ENCODE data around the gene FSTL4.
A peak's percentile ranks its signal among the peaks of the same experiment; 100 is the strongest.

FSTL4 gene

DNA sequence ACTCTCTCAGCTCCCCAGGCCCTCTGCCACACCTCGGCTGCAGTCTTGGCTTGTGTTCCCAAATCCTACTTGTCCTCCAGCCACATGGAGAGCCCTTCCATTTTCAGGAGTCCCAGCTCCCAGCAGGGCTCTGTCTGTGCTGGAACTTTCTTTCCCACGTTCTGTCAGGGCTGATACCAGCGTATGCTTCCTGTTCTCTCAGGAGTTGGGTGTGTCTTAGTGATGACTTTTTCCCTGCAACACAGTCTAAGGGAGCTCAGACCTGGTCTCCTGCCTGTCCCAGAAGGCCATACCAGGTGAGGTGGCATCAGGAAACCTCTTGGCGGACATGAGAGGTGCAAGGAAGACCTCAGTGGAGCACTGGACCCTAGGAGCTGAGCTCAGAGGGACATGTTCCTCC is 334.0 kb downstream of the FSTL4 start:
- no peak for DNase-seq

DNA sequence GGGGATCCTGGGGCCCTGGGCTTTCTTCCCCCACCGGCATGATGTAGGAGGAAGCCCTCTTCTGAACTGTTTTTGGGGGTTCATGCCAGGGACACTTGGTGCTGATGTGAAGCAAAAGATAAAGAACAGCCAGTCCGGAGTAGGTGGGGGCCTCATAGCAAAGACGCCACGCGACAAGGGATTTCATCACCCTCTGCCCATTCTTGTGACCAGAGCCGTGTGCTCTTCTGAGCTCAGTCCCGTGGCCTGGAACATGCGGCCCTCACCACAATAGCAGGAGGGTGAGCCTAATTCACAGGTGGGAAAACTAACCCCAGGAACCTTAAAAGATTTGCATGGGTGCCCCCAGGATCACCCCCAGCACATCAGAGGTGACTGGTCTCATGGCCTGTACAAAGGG is 334.6 kb downstream of the FSTL4 start:
- DNase-seq: no peak

DNA sequence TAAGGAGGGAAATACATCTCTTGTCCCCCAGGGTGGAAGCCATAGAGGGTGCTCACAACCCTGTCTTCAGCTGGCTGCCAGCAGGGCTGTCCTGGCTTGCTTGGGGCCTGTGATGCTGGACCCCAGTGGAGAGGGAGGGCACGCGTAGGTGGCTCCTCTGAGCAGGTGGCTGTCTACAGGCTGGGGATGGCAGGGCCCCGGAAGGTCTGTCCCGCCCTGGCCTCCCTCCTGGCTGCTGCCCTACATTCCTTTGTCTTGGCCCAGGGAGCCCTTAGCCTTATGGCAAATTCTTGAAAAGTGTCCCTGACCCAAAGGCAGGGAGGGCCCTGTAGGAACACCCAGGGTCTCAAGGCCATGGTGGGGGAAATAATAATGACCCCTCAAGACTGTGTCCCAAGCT is 336.2 kb downstream of the FSTL4 start:
- no peak for DNase-seq

DNA sequence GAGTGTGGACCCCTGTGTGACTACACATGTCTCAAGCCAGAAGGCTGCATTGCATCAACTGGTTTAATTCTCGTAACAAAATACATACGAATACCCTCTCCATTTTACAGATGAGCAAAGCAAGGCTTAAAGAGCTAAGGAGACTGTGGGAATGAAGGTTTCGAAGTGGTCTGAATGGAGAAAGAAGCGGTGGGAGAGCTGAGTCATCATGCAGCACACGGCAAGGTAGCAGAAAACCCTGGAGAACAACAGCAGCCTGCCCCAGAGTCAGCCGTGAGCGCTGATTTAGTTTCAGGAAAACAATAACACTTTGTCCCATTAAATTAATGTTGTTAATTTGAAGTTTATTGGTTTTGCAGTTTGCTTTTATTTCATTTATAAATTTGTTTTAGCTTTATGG is 336.7 kb downstream of the FSTL4 start:
- DNase-seq: no peak

DNA sequence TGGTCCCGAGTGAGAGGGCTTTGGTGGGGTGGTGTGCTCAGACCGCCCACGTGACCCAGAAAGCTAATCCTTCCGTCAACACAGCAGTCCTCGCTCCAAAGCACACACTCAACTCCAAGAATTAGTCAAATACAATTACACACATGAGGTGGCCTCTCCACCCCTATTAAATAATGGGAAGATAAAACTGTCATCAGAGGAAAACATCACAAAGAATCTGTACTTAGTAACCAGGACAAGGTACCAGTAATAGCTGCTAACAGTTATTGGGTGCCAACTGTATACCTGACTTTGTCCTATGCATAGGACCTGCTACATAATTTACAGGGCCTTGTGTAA is 337.8 kb downstream of the FSTL4 start:
- DNase-seq: no peak

DNA sequence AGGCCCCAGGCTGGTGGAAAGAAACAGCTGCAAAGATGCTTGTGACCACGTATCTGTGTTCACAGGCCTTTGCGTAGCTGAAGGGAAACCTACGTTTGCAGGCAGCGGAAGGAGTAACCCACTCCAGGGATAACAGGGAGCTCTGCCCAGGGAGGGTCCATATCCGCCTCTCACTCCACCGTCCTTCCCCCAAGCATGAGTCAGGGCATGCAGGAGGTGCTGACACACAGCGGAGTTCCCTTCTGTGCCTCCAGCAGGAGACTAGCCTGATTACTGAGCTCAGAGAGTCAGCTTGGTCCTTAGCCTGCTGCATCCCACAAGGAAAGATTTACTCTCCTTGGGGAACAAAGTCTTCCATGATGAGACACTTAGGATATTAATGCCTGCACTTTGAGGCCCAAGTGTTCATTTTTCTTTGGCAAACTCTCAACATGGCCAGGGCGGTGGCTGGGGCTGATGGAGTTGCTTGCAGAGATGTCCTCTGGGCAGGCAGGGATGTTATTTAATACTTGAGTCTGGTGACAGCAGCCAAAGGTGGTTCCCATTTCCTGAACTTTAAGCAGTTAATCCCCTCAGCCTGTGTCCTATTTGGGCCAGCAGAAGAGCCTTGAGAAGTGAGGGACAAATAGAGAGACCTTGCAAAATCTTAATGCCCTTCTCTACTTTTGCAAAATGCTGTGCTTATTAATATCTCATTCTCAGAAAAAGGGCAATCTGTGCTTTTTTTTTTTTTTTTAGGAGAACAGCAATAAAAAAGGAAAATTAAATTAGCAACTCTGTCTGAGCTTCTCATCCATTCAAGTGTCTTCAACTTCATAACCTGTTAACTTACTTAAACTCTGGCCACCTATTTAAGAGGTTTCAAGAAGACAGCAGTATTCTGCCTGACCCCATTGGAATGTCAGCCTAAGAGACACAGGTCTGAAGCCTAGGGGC is 338.4 kb downstream of the FSTL4 start:
- no peak for DNase-seq

DNA sequence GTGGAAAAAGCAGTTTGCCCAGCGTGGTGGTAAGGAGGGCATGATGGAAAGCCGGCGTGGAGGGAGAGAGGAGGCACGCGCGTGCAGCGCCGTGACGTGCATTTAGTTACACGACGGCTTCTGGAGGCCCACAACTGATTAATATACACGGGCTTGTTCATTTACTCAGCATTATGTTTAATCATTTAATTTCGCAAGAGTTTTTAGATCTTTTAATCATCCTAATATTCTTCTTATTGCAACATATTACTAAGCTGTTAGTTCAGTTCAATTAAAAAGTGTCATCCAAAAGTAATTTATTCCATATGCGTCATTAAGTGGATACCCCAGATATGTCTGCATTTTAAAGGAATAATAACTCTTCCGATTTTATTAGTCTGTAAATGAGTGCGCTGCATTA is 340.0 kb downstream of the FSTL4 start:
- no peak for DNase-seq

DNA sequence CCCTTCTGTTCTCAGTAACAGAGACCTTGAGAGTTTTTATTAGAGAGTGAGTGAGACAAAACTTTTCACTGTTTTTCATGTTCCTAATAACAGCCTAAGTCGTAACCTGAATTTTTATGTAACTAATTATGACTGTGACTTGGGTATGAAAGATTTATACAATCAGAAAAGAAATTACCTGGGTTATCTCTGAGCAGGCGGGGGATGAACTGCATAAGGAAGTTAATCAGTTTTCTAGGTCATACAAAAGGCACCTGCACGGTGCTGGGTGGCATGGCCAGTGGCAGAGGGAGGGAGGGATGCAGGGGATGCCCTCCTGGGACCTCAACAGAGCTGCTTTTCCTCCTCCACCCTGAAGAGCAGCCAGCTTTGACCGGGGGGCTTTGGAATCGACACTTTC is 340.7 kb downstream of the FSTL4 start:
- DNase-seq: no peak

DNA sequence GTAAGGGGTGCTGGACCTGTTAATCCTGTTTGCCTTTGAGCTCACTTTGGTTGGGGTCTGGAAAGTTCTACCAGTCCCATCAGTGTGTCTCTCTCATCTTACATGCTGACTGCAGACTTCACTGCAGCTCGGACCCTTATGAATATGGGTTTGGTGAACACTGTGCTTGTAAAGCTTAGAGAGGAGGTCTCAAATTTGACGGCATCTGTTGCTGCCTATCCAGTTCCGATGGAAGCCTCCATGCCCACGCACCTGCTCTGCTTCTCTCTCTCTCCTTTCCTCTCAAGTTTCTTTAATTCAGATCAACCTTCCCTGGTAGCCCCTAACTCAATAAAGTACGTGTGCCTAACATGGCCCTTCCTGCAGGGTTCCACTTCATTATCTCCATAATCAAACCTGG is 342.6 kb downstream of the FSTL4 start:
- DNase-seq: no peak

DNA sequence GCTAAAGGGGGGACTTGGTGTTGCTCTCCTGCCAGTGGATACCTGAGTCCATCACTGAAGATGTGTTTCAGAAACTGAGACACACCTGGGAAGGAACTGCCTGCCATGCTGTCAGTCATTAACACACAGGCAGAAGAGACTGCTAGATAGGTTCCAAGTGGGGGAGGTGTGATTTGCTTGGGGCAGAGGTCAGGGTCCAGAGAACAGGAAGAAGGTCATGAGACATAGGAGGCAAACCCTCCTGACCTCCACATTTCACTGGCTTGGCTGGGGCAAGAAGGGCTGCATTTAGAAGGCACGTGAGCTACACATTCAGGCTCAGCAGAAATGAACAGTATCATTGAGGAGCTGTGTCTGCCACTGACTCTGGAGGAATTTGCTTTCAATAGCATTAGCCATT is 344.7 kb downstream of the FSTL4 start:
- DNase-seq: no peak

DNA sequence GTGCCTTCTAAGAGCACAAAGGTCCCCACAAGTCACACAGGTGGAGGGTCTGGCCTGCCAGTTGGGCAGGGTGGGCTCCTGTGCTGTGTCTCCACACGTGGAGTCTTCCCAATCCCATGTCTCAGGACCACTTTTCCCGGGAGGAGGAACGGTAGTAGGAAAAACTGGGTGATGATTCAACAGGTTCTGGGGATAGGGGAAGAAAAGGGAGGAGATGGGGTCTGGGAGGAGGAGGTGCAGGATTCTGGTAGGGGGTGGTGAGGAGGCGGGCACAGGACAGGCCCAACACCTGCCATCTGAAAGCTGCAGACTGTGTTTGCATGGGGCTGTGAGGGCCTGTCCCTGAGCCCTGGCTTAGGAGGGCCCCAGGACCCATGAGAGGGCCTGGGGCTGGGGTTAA is 345.4 kb downstream of the FSTL4 start:
- DNase-seq: no peak

DNA sequence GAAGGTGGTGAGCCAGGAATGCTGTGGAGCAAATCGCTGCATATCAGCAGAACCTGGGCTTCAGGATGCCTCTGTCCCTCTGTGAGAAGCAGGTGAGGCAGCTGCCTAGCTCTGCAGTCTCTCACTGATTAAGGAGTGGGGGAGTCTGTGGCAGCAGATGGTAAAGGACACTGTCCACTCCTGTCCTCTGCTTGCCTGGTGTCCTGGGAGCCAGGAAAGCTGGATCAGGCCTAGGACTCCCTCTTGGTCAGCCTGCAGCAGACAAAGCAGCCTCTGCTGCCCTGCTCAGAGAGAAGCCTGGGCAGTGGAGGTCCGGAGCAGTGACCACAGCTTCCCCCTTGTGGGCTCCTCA is 345.8 kb downstream of the FSTL4 start:
- no peak for DNase-seq

DNA sequence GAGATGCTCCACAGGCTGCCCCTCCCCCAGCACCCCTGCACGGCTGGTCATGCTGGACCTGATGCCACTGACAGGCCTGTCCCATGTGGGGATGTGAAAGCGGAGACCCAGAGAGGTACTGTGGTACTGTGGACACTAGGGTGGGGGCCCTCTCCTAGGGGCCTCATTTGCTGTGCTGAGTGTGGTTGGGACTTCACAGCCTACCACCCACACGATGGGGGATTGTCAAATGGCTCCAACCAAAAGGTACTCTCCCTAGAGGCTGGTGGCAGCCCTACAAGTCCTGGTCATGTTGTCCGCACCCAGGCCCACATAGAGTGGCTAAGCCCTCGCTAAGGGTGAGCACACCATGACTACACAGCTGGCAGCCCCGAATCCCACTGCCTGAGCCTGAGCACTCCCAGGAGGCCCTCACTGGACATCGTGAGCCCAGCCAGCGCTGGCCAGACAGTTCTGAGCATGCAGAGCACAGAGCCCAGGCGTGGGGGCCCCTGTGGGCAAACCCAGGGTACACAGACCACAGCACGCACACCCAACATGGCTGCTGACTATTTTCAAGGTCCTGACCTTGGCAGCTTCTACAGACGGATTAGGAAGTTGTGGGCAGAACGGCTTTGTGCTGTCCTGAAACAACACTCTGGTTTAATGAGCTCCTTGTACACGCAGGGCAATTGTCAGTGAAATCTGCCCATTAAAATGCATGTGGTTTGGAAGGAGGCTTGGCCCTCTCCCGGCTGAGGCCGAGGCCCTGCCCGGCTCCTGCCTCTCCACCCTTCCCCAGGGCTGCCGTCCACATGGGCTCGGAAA is 346.4 kb downstream of the FSTL4 start:
- no peak for DNase-seq

DNA sequence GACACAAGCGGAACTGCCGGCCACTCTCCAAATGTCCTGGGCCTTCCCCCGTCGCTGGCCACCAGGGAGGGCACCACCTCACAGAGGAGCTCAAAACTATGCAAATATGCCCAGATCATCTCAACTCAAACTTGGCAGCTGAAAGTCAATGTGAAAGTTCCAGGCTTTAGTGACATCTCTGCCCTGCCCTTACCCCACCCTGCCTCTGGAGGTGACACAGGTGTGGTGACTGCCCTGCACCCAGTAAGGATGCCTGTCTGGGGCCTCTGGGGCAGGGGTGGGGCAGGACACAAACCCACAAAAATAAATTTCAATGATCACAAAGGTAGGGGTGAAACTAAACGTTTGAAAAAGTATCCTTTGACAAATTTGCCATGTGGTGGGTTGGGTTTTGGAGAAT is 347.1 kb downstream of the FSTL4 start:
- DNase-seq: no peak

DNA sequence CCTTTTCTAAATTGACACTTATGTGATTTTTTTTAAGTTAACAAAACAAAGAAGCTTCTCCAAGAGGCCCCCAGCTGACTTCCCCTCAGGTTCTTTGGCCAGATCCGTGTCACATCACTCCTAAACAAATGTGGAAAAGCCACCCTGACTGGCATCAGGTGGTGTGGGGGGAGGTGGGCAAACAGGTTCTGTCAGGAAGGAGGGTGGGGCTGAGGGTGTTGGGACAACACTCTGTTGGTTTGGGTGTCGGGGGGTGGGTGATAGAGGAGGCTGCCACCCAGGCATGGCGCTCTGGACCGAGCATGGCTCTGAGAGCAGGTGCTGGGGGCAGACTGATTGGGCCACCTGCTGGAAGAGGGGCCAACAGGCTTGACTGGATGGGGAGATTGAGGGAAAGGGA is 349.7 kb downstream of the FSTL4 start:
- no peak for DNase-seq

DNA sequence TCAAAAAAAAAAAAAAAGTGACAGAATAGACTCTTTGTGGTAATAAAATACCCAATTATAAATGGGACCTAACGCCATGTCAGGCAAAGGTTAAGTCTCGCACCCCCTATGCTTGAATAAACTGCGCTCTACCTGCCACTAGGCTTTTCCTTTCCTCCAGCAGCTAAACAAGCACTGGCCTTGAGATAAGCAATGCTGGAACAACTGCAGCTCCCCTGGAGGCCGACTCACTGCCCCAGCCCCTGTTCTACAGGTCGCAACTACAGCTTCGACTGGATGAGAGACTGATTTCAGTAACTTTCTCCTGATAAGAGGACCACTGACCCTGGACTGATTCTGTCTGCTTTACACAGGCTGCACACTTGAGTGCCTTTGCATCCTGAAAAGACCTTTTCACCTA is 350.3 kb downstream of the FSTL4 start:
- DNase-seq: no peak

DNA sequence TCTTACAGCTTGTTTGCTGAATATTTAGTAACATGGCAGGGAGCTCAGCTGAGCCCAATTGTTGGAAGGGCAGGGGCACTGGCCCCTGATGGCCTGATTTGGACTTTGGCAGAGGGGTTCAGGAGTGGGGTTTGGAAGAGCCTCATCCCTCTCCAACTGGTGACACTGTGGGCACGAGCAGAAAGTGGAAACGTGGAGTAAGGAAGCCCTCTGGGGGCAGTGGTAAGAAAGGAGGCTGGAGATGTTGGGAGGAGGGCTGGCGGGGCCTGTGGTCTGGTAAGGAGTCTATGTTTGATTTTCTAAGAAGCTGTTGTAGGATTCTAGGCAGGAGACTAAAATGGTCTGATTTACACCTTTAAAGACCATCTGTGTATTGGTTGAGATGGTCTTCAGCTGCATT is 351.6 kb downstream of the FSTL4 start:
- DNase-seq: no peak

DNA sequence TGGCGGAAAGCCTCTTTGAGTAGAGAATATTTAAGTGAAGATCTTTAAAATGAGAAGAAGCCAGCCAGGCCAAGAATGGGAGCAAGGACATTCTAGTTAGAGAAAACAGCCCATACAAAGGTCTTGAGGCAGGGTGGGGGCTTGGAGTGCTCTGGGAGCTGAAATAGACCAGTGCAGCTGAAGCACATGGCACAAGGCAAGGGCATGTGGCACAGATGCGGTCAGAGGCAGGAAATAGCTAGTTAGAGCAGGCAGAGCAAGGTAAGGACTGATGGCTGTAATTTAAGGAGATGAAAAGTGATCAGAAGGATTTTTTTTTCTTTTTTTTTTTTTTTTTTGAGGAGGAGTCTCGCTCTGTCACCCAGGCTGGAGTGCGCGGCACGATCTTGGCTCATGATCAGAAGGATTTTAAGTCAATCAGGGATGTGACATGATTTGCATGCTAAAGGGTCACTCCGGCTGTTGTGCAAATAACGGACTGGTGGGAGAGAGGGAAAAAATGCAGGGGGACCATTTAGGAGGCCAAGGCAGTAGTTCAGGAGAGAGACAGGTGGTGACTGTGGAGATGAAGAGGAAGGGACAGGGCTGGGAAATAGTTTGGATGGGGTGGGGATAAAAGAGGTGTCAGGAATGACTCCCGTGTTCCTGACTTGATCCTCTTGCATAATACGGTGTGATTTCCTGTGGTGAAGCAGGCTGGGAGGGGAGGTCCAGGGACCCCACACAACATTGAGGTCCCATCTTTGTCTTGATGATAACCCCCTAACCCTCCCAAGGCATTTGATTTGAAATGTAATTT is 352.9 kb downstream of the FSTL4 start:
- peak; percentile 15 for DNase-seq

DNA sequence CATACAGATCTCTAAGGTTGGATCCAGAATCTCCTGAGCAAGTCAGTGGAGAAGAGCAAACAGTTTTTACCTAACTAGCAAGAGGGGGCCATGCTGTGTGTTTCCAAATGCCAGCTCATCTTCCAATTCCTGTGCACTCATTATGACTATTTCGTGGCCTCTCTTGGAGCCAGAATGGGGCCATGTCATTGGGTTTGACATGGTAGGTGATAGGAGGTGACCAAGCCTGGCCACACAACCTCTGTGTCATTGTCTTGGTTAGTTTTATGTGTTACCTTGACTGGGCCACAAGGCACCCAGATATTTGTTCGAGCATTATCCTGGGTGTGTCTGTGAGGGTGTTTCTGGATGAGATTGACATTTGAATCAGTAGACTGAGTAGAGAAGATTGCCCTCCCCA is 354.4 kb downstream of the FSTL4 start:
- DNase-seq: peak; percentile 43

DNA sequence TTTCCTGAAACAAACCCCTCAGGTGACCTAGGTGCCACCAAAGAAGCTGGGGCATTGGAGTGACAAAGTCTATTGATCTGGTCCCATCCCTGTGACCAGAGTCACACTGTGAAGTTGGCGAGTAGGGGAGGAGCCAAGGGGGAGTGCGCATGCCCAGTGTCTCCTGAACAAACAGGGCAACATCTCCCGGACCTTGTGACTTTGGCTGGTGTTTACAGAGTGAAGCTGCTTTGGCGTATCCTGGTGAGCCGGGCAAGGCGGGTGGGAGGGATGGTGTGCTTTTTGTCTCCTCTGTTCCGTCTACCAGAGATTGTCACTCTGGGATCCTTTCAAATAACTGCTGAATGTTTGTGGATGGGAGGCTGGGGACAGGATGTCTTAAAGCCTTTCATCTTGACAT is 356.1 kb downstream of the FSTL4 start:
- DNase-seq: no peak

DNA sequence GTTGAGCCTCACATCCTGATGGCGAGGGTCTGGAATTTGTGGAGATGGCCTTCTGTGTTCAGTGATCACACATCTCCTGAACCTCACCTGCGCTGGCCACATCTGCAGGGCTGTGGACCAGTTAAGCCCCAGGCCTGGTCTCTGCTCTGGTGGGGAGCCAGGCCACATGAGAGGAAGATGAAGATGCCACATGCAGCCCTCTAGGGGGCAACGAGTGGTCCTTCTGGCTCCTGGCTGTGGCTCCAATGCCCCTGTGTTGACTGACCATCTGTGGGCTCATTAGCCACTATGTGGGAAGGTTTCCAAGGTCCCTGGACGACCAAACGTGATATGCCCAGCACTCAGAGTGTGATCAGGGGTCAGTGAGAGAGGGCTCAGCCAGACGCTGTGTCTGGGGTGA is 357.5 kb downstream of the FSTL4 start:
- DNase-seq: no peak

DNA sequence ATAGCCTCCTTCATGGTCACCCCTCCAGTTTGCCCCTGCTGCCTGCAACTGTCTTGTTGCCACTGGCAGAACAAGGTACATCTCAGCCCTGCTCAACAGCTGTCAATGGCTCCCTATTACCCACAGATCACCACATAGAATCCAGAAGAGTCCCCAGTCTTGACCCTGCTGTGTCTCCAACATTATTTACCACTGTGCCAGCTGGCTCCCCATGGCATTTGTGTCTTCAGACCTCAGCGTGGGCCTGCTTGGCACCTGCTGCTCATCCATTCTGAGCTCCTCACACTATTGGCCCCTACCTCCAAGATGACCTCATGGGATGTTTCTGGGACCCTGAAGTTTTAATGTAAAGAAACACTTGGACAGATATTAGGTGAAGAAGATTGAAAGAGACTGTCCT is 358.7 kb downstream of the FSTL4 start:
- DNase-seq: no peak

DNA sequence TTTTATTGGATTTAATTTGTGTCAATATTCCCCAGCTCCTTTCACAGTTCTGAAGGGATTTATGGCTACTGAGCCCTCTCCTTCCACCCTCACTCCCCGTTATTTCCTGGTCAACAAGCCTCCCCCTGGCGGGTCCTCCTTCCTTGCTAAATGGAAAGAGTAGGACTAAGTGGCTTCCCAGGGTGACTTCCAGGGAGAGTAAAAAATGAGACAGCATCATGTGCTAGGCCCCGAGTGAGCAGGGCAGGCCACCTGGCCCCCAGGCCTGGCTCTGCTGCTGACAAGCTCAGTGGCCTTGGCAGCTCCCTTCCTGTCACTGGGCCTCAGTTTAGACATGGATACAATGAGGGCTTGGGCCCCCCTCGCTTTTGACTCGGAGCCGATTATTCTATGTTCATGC is 359.3 kb downstream of the FSTL4 start:
- no peak for DNase-seq

DNA sequence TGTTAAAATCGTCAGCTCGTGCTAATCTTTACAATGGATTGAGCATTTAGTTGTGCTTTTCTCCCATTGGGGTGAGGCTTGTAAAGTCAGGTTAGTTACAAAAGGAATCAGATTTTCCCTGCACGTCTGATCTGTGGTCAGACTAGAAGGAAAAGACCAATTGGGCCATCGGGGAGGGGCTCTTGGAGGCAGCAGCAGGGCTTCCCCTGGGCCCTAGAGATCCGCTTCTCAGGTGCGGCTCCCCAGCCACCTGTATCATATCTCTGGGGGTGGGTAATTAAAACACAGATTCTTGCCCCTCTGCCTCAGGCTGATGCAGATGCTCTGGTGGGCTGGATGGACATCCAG is 360.2 kb downstream of the FSTL4 start:
- DNase-seq: no peak

All from activated CD4-positive, alpha-beta T cell treated with anti-CD3 and anti-CD28 coated beads, Interleukin-2, Interleukin-6, amounts not matched to agents 100 ng/mL and 50 ng/mL, durations not matched to agents 16 hours and 8 hours (primary cell).